ENCODE data around the gene PCDH9.

PCDH9 gene

GRCh38 chr13:66301482-66301881 is 928.7 kb downstream of the PCDH9 start:
- no peak overlapping the region for H4K8ac ChIP-seq (ENCODE audit: low read length)
- H3K23ac ChIP-seq (ENCODE audit: low read length in 2 of 2), result no peak overlapping the region
- H2BK15ac ChIP-seq (ENCODE audit: low read depth, poor library complexity, severe bottlenecking), result no peak overlapping the region
- H2AK5ac ChIP-seq (ENCODE audit: low read length, severe bottlenecking), result no peak overlapping the region
- no peak overlapping the region for H2BK5ac ChIP-seq (ENCODE audit: low read depth, low read length, poor library complexity, severe bottlenecking)
- H3K4me1 ChIP-seq (ENCODE audit: control insufficient read depth, insufficient read depth, low read depth, low read length), result no peaks in the 10 kb centered on the region
- no peak overlapping the region for H4K91ac ChIP-seq (ENCODE audit: low read length)
- no peak overlapping the region for H3K4ac ChIP-seq (ENCODE audit: low read depth in 1 of 2, low read length in 2 of 2)
- no peak overlapping the region for H3K4me3 ChIP-seq (ENCODE audit: insufficient read depth in 1 of 2, low read depth in 1 of 2, low read length in 2 of 2)
- no peaks in the 10 kb centered on the region for H3K36me3 ChIP-seq (ENCODE audit: control insufficient read depth in 1 of 2, insufficient read depth in 2 of 2, low read depth in 1 of 2, low read length in 2 of 2)
- H3K4me2 ChIP-seq (ENCODE audit: low read length, poor library complexity, severe bottlenecking), result no peak overlapping the region
- no peak overlapping the region for H2BK12ac ChIP-seq (ENCODE audit: low read length in 2 of 2)
- H3K79me1 ChIP-seq (replicated peaks; ENCODE audit: low read length, poor library complexity, severe bottlenecking), result no peaks in the 10 kb centered on the region
- H3K27ac ChIP-seq (ENCODE audit: low read length, poor library complexity, severe bottlenecking), result no peak overlapping the region
- no peak overlapping the region for H3K18ac ChIP-seq (ENCODE audit: low read depth in 1 of 2, low read length in 2 of 2)
- no peak overlapping the region for H3K14ac ChIP-seq (ENCODE audit: low read length in 2 of 2)
- DNase-seq, result no peak
- no peaks in the 10 kb centered on the region for H3K27me3 ChIP-seq (ENCODE audit: control insufficient read depth in 1 of 2, insufficient read depth in 1 of 2, low read length in 2 of 2)
- H3K9ac ChIP-seq (ENCODE audit: low read length), result no peak overlapping the region
- H2BK120ac ChIP-seq (ENCODE audit: low read depth, low read length), result no peak overlapping the region
- H2AFZ ChIP-seq (ENCODE audit: low read depth, low read length), result no peak overlapping the region
- peaks cover 13% of the 10 kb centered on the region for H3K9me3 ChIP-seq (ENCODE audit: control insufficient read depth, low read length)

GRCh38 chr13:66301006-66301405 is 929.1 kb downstream of the PCDH9 start:
- Histone ChIP-seq H3K4ac (ENCODE audit: low read depth in 1 of 2, low read length in 2 of 2) (no peak overlapping the region), H3K14ac (ENCODE audit: low read length in 2 of 2) (no peak overlapping the region), H3K27me3 (ENCODE audit: control insufficient read depth in 1 of 2, insufficient read depth in 1 of 2, low read length in 2 of 2) (no peaks in the 10 kb centered on the region), H3K4me1 (ENCODE audit: control insufficient read depth, insufficient read depth, low read depth, low read length) (no peaks in the 10 kb centered on the region), H2BK12ac (ENCODE audit: low read length in 2 of 2) (no peak overlapping the region), H3K27ac (ENCODE audit: low read length, poor library complexity, severe bottlenecking) (no peak overlapping the region), H2BK5ac (ENCODE audit: low read depth, low read length, poor library complexity, severe bottlenecking) (no peak overlapping the region), H3K36me3 (ENCODE audit: control insufficient read depth in 1 of 2, insufficient read depth in 2 of 2, low read depth in 1 of 2, low read length in 2 of 2) (no peaks in the 10 kb centered on the region), H3K9ac (ENCODE audit: low read length) (no peak overlapping the region), H3K79me1 (replicated peaks; ENCODE audit: low read length, poor library complexity, severe bottlenecking) (no peaks in the 10 kb centered on the region), H3K23ac (ENCODE audit: low read length in 2 of 2) (no peak overlapping the region), H4K91ac (ENCODE audit: low read length) (no peak overlapping the region), H2AK5ac (ENCODE audit: low read length, severe bottlenecking) (no peak overlapping the region), H4K8ac (ENCODE audit: low read length) (no peak overlapping the region), H2BK15ac (ENCODE audit: low read depth, poor library complexity, severe bottlenecking) (no peak overlapping the region), H2BK120ac (ENCODE audit: low read depth, low read length) (no peak overlapping the region), H2AFZ (ENCODE audit: low read depth, low read length) (no peak overlapping the region), H3K9me3 (ENCODE audit: control insufficient read depth, low read length) (peaks cover 13% of the 10 kb centered on the region), H3K4me2 (ENCODE audit: low read length, poor library complexity, severe bottlenecking) (no peak overlapping the region), H3K18ac (ENCODE audit: low read depth in 1 of 2, low read length in 2 of 2) (no peak overlapping the region), H3K4me3 (ENCODE audit: insufficient read depth in 1 of 2, low read depth in 1 of 2, low read length in 2 of 2) (no peak overlapping the region)
- no peak for DNase-seq
- WGBS, result 100% methylated on average over 1 of the region's 1 CpG

- Histone ChIP-seq H2BK12ac (ENCODE audit: low read length in 2 of 2) (no peak overlapping the region), H3K27me3 (ENCODE audit: control insufficient read depth in 1 of 2, insufficient read depth in 1 of 2, low read length in 2 of 2) (no peaks in the 10 kb centered on the region), H3K4me3 (ENCODE audit: insufficient read depth in 1 of 2, low read depth in 1 of 2, low read length in 2 of 2) (no peak overlapping the region), H2AK5ac (ENCODE audit: low read length, severe bottlenecking) (no peak overlapping the region), H2BK15ac (ENCODE audit: low read depth, poor library complexity, severe bottlenecking) (no peak overlapping the region), H3K14ac (ENCODE audit: low read length in 2 of 2) (no peak overlapping the region), H4K91ac (ENCODE audit: low read length) (no peak overlapping the region), H3K27ac (ENCODE audit: low read length, poor library complexity, severe bottlenecking) (no peak overlapping the region), H2BK120ac (ENCODE audit: low read depth, low read length) (no peak overlapping the region), H3K4ac (ENCODE audit: low read depth in 1 of 2, low read length in 2 of 2) (no peak overlapping the region), H3K23ac (ENCODE audit: low read length in 2 of 2) (no peak overlapping the region), H3K4me2 (ENCODE audit: low read length, poor library complexity, severe bottlenecking) (no peak overlapping the region), H3K79me1 (replicated peaks; ENCODE audit: low read length, poor library complexity, severe bottlenecking) (no peaks in the 10 kb centered on the region), H3K18ac (ENCODE audit: low read depth in 1 of 2, low read length in 2 of 2) (no peak overlapping the region), H4K8ac (ENCODE audit: low read length) (no peak overlapping the region), H3K9me3 (ENCODE audit: control insufficient read depth, low read length) (peaks cover 16% of the 10 kb centered on the region), H3K4me1 (ENCODE audit: control insufficient read depth, insufficient read depth, low read depth, low read length) (no peaks in the 10 kb centered on the region), H2BK5ac (ENCODE audit: low read depth, low read length, poor library complexity, severe bottlenecking) (no peak overlapping the region), H3K9ac (ENCODE audit: low read length) (no peak overlapping the region), H2AFZ (ENCODE audit: low read depth, low read length) (no peak overlapping the region), H3K36me3 (ENCODE audit: control insufficient read depth in 1 of 2, insufficient read depth in 2 of 2, low read depth in 1 of 2, low read length in 2 of 2) (no peaks in the 10 kb centered on the region)
- DNase-seq, result no peak
- no CpG with 5 or more reads among the region's 1 CpG for WGBS
Observed at GRCh38 chr13:66296875-66297274, 933.3 kb downstream of the PCDH9 start.

GRCh38 chr13:66296328-66296727 is 933.8 kb downstream of the PCDH9 start:
- Histone ChIP-seq H3K9ac (ENCODE audit: low read length) (no peak overlapping the region), H3K18ac (ENCODE audit: low read depth in 1 of 2, low read length in 2 of 2) (no peak overlapping the region), H3K4ac (ENCODE audit: low read depth in 1 of 2, low read length in 2 of 2) (no peak overlapping the region)

More at GRCh38 chr13:66296328-66296727, 933.8 kb downstream of the PCDH9 start:
- H3K4me2 ChIP-seq (ENCODE audit: low read length, poor library complexity, severe bottlenecking), result no peak overlapping the region
- H2BK12ac ChIP-seq (ENCODE audit: low read length in 2 of 2), result no peak overlapping the region
- no peaks in the 10 kb centered on the region for H3K4me1 ChIP-seq (ENCODE audit: control insufficient read depth, insufficient read depth, low read depth, low read length)
- H4K91ac ChIP-seq (ENCODE audit: low read length), result no peak overlapping the region
- H2AFZ ChIP-seq (ENCODE audit: low read depth, low read length), result no peak overlapping the region
- no peak overlapping the region for H3K4me3 ChIP-seq (ENCODE audit: insufficient read depth in 1 of 2, low read depth in 1 of 2, low read length in 2 of 2)
- H3K27ac ChIP-seq (ENCODE audit: low read length, poor library complexity, severe bottlenecking), result no peak overlapping the region
- no peak overlapping the region for H2BK5ac ChIP-seq (ENCODE audit: low read depth, low read length, poor library complexity, severe bottlenecking)
- DNase-seq, result no peak
- H3K79me1 ChIP-seq (replicated peaks; ENCODE audit: low read length, poor library complexity, severe bottlenecking), result no peaks in the 10 kb centered on the region
- no peak overlapping the region for H2BK15ac ChIP-seq (ENCODE audit: low read depth, poor library complexity, severe bottlenecking)
- H3K36me3 ChIP-seq (ENCODE audit: control insufficient read depth in 1 of 2, insufficient read depth in 2 of 2, low read depth in 1 of 2, low read length in 2 of 2), result no peaks in the 10 kb centered on the region
- H3K27me3 ChIP-seq (ENCODE audit: control insufficient read depth in 1 of 2, insufficient read depth in 1 of 2, low read length in 2 of 2), result no peaks in the 10 kb centered on the region
- H4K8ac ChIP-seq (ENCODE audit: low read length), result no peak overlapping the region
- no peak overlapping the region for H3K14ac ChIP-seq (ENCODE audit: low read length in 2 of 2)
- H2AK5ac ChIP-seq (ENCODE audit: low read length, severe bottlenecking), result no peak overlapping the region
- H3K23ac ChIP-seq (ENCODE audit: low read length in 2 of 2), result no peak overlapping the region
- H3K9me3 ChIP-seq (ENCODE audit: control insufficient read depth, low read length), result peaks cover 16% of the 10 kb centered on the region
- H2BK120ac ChIP-seq (ENCODE audit: low read depth, low read length), result no peak overlapping the region
